Fibroblast of skin of right quadriceps (primary cell): ENCODE results near the gene ATE1.
"Not testable (repeated sequence)": the region's sequence is repeated elsewhere in the genome, so short reads cannot be mapped to it uniquely, and the experiment has no call there.

Experiments used
- DNase-seq: peaks from one replicate; pipeline ENCODE4 v3.0.0-alpha.2; 2013

The ATE1 gene

GRCh38 chr10:121774813-121775212, 153.0 kb downstream of the ATE1 start:
- no peak for DNase-seq

- DNase-seq: peak; percentile 13
These were observed 153.4 kb downstream of the ATE1 start for GRCh38 chr10:121774404-121774803.

GRCh38 chr10:121772884-121773283, 154.9 kb downstream of the ATE1 start:
- DNase-seq: peak; percentile 37

GRCh38 chr10:121772406-121772805, 155.4 kb downstream of the ATE1 start:
- peak; percentile 81 for DNase-seq

- peak; percentile 88 for DNase-seq
These were observed 155.9 kb downstream of the ATE1 start for GRCh38 chr10:121771966-121772365.

GRCh38 chr10:121766426-121766825, 161.4 kb downstream of the ATE1 start:
- DNase-seq: no peak

- DNase-seq: no peak
These were observed 162.6 kb downstream of the ATE1 start for GRCh38 chr10:121765204-121765603.

GRCh38 chr10:121764233-121764942, 163.4 kb downstream of the ATE1 start:
- no peak for DNase-seq

GRCh38 chr10:121757241-121757640, 170.6 kb downstream of the ATE1 start:
- DNase-seq: not testable (repeated sequence)

- not testable (repeated sequence) for DNase-seq
These were observed 172.3 kb downstream of the ATE1 start for GRCh38 chr10:121755496-121755895.

- no peak for DNase-seq
These were observed 173.2 kb downstream of the ATE1 start for GRCh38 chr10:121754666-121755065.

- peak; percentile 90 for DNase-seq
These were observed 173.9 kb downstream of the ATE1 start for GRCh38 chr10:121753726-121754476.

- DNase-seq: peak; percentile 8
These were observed 176.6 kb downstream of the ATE1 start for GRCh38 chr10:121751191-121751760.

GRCh38 chr10:121747163-121747775, 180.6 kb downstream of the ATE1 start:
- no peak for DNase-seq

- DNase-seq: no peak
These were observed 186.5 kb downstream of the ATE1 start for GRCh38 chr10:121741248-121741792.

- no peak for DNase-seq
These were observed 187.8 kb downstream of the ATE1 start for GRCh38 chr10:121740069-121740468.

GRCh38 chr10:121739114-121739513, 188.7 kb downstream of the ATE1 start:
- DNase-seq: no peak

GRCh38 chr10:121736315-121737130, 191.3 kb downstream of the ATE1 start:
- no peak for DNase-seq

- no peak for DNase-seq
These were observed 192.6 kb downstream of the ATE1 start for GRCh38 chr10:121735263-121735662.

- DNase-seq: peak; percentile 17
These were observed 193.2 kb downstream of the ATE1 start for GRCh38 chr10:121734589-121735045.

- DNase-seq: no peak
These were observed 195.0 kb downstream of the ATE1 start for GRCh38 chr10:121732656-121733445.
